Mesenchymal stem cell (in vitro differentiated cells and primary cell): Measurements from ENCODE around the gene TBC1D22A.
A peak's percentile ranks its signal among the peaks of the same experiment; 100 is the strongest.

ENCODE experiments used
- DNase-seq: peaks from one replicate; pipeline ENCODE4 v3.0.0-alpha.2; 2013
- H2AFZ ChIP-seq: one replicate; pipeline ENCODE4 v1.6.1; 2013; ENCODE audit warnings: low read depth, mild to moderate bottlenecking, control low read depth, inconsistent platforms, low read length, moderate library complexity
- H2AK5ac ChIP-seq: 2 replicates; pipeline ENCODE4 v1.6.1; 2013; ENCODE audit warnings: low read length, moderate library complexity, mild to moderate bottlenecking, inconsistent platforms; ENCODE audit not compliant: severe bottlenecking
- H2BK120ac ChIP-seq: one replicate; pipeline ENCODE4 v1.6.1; 2013; ENCODE audit warnings: low read depth, mild to moderate bottlenecking, inconsistent platforms, low read length, moderate library complexity
- H2BK12ac ChIP-seq, 2 experiments: one replicate each; pipeline ENCODE4 v1.6.1; 2013; ENCODE audit warnings: inconsistent platforms in 2 of 2, low read length in 2 of 2, mild to moderate bottlenecking in 2 of 2, moderate library complexity in 2 of 2, control low read depth in 1 of 2
- H2BK15ac ChIP-seq: one replicate; pipeline ENCODE4 v1.6.1; 2013; ENCODE audit warnings: mild to moderate bottlenecking, low read depth, inconsistent platforms; ENCODE audit not compliant: poor library complexity, severe bottlenecking
- H2BK5ac ChIP-seq: 2 replicates; pipeline ENCODE4 v1.6.1; 2013; ENCODE audit warnings: low read depth, mild to moderate bottlenecking, low read length, control low read depth, inconsistent platforms; ENCODE audit not compliant: poor library complexity, severe bottlenecking
- H3K14ac ChIP-seq, 2 experiments: one replicate each; pipeline ENCODE4 v1.6.1; 2013; ENCODE audit warnings: inconsistent platforms in 2 of 2, low read length in 2 of 2, control low read depth in 1 of 2, mild to moderate bottlenecking in 1 of 2, moderate library complexity in 1 of 2
- H3K18ac ChIP-seq, 2 experiments: one replicate each; pipeline ENCODE4 v1.6.1; 2013; ENCODE audit warnings: inconsistent platforms in 2 of 2, low read length in 2 of 2, control low read depth in 1 of 2, low read depth in 1 of 2, mild to moderate bottlenecking in 1 of 2
- H3K23ac ChIP-seq, 2 experiments: one replicate each; pipeline ENCODE4 v1.6.1; 2013; ENCODE audit warnings: inconsistent platforms in 2 of 2, low read length in 2 of 2, mild to moderate bottlenecking in 2 of 2, moderate library complexity in 2 of 2, control low read depth in 1 of 2
- H3K27ac ChIP-seq: 2 replicates; pipeline ENCODE4 v1.5.1; 2013; ENCODE audit warnings: mild to moderate bottlenecking, moderate library complexity, low read length, control low read depth, inconsistent platforms; ENCODE audit not compliant: poor library complexity, severe bottlenecking
- H3K27me3 ChIP-seq, 2 experiments: 2 replicates each; pipeline versions ENCODE4 v1.6.1 to v1.7.0; 2013; ENCODE audit warnings: low read length in 2 of 2, mild to moderate bottlenecking in 2 of 2, moderate library complexity in 2 of 2, control low read depth in 1 of 2, inconsistent platforms in 1 of 2; ENCODE audit not compliant: control insufficient read depth in 1 of 2, insufficient read depth in 1 of 2
- H3K36me3 ChIP-seq, 2 experiments: 2 replicates each; pipeline versions ENCODE4 v1.6.1 to v1.7.0; 2013; ENCODE audit warnings: low read length in 2 of 2, control low read depth in 1 of 2, inconsistent platforms in 1 of 2, low read depth in 1 of 2, mild to moderate bottlenecking in 1 of 2; ENCODE audit not compliant: insufficient read depth in 2 of 2, control insufficient read depth in 1 of 2
- H3K4ac ChIP-seq, 2 experiments: one replicate each; pipeline ENCODE4 v1.6.1; 2013; ENCODE audit warnings: inconsistent platforms in 2 of 2, low read length in 2 of 2, mild to moderate bottlenecking in 2 of 2, moderate library complexity in 2 of 2, control low read depth in 1 of 2, low read depth in 1 of 2
- H3K4me1 ChIP-seq: 2 replicates; pipeline ENCODE4 v1.6.1; 2013; ENCODE audit warnings: low read depth, low read length, control low read depth; ENCODE audit not compliant: control insufficient read depth, insufficient read depth
- H3K4me2 ChIP-seq: 2 replicates; pipeline ENCODE4 v1.6.1; 2013; ENCODE audit warnings: low read length, mild to moderate bottlenecking, inconsistent platforms; ENCODE audit not compliant: poor library complexity, severe bottlenecking
- H3K4me3 ChIP-seq, 2 experiments: 2 replicates each; pipeline versions ENCODE4 v1.5.1 to v1.7.0; 2013; ENCODE audit warnings: low read length in 2 of 2, mild to moderate bottlenecking in 2 of 2, control low read depth in 1 of 2, low read depth in 1 of 2; ENCODE audit not compliant: insufficient read depth in 1 of 2
- H3K79me1 ChIP-seq: replicated peaks from 2 replicates; pipeline ENCODE4 v1.6.1; 2013; ENCODE audit warnings: mild to moderate bottlenecking, control low read depth, low read length, inconsistent platforms; ENCODE audit not compliant: poor library complexity, severe bottlenecking
- H3K9ac ChIP-seq: 2 replicates; pipeline ENCODE4 v1.7.0; 2013; ENCODE audit warnings: mild to moderate bottlenecking, low read length, moderate library complexity
- H3K9me3 ChIP-seq: 2 replicates; pipeline ENCODE4 v1.7.0; 2013; ENCODE audit warnings: mild to moderate bottlenecking, low read length; ENCODE audit not compliant: control insufficient read depth
- H4K8ac ChIP-seq: one replicate; pipeline ENCODE4 v1.6.1; 2013; ENCODE audit warnings: inconsistent platforms, mild to moderate bottlenecking, low read length, moderate library complexity
- H4K91ac ChIP-seq: one replicate; pipeline ENCODE4 v1.6.1; 2013; ENCODE audit warnings: mild to moderate bottlenecking, low read length, inconsistent platforms
- WGBS: methylation state at CpG from one replicate; pipeline ENCODE4 v1.1.7; 2013; ENCODE audit warnings: mixed read lengths; 5-methylcytosine and 5-hydroxymethylcytosine counted together

TBC1D22A gene

GRCh38 chr22:46853191-46853590 lies 90.7 kb downstream of the TBC1D22A start:
- no peak for DNase-seq
- peaks cover 12% of the 10 kb centered on the region for H3K4me1 ChIP-seq
- H3K18ac ChIP-seq, result no peak overlapping the region
- no peak overlapping the region for H2BK12ac ChIP-seq
- no peak overlapping the region for H3K14ac ChIP-seq
- H3K4me3 ChIP-seq, result no peak overlapping the region
- peaks cover 59% of the 10 kb centered on the region for H3K79me1 ChIP-seq
- no peak overlapping the region for H2AK5ac ChIP-seq
- H4K8ac ChIP-seq, result no peak overlapping the region
- H3K4me2 ChIP-seq, result no peak overlapping the region
- H3K4ac ChIP-seq, result no peak overlapping the region
- no peak overlapping the region for H2BK15ac ChIP-seq
- no peak overlapping the region for H2AFZ ChIP-seq
- 97% methylated on average over 16 of the region's 16 CpGs for whole genome bisulfite sequencing
- no peak overlapping the region for H3K23ac ChIP-seq
- no peak overlapping the region for H3K9ac ChIP-seq
- H3K27me3 ChIP-seq, result no peaks in the 10 kb centered on the region
- no peak overlapping the region for H2BK120ac ChIP-seq
- H3K36me3 ChIP-seq, result peaks cover 19 to 34% of the 10 kb centered on the region in 2 experiments
- no peaks in the 10 kb centered on the region for H3K9me3 ChIP-seq
- H3K27ac ChIP-seq, result no peak overlapping the region
- H4K91ac ChIP-seq, result no peak overlapping the region
- H2BK5ac ChIP-seq, result no peak overlapping the region

- Histone ChIP-seq H3K9ac (no peak overlapping the region), H2BK15ac (no peak overlapping the region), H3K27me3 (no peaks in the 10 kb centered on the region), H2BK12ac (peak overlapping the region in 1 of 2 experiments; percentile 11), H3K36me3 (peaks cover 18 to 36% of the 10 kb centered on the region in 2 experiments), H3K9me3 (no peaks in the 10 kb centered on the region), H3K4ac (no peak overlapping the region), H3K4me1 (peaks cover 10% of the 10 kb centered on the region), H3K79me1 (peaks cover 61% of the 10 kb centered on the region), H3K27ac (no peak overlapping the region), H2BK120ac (no peak overlapping the region), H4K8ac (no peak overlapping the region), H3K18ac (no peak overlapping the region), H3K4me3 (no peak overlapping the region), H2BK5ac (no peak overlapping the region), H3K4me2 (no peak overlapping the region), H3K23ac (no peak overlapping the region), H2AK5ac (no peak overlapping the region), H3K14ac (no peak overlapping the region), H4K91ac (no peak overlapping the region), H2AFZ (no peak overlapping the region)
- WGBS, result 76% methylated on average over 17 of the region's 18 CpGs
- DNase-seq, result peak; percentile 57
These were observed 91.8 kb downstream of the TBC1D22A start for GRCh38 chr22:46854125-46854870.

GRCh38 chr22:46855681-46856080 lies 93.2 kb downstream of the TBC1D22A start:
- Histone ChIP-seq H3K9me3 (no peaks in the 10 kb centered on the region), H2BK120ac (no peak overlapping the region), H4K8ac (no peak overlapping the region), H3K36me3 (peaks cover 11 to 31% of the 10 kb centered on the region in 2 experiments), H3K4ac (no peak overlapping the region), H2AFZ (no peak overlapping the region), H3K79me1 (peaks cover 53% of the 10 kb centered on the region), H3K4me1 (peaks cover 10% of the 10 kb centered on the region), H4K91ac (no peak overlapping the region), H2BK15ac (no peak overlapping the region), H2BK12ac (no peak overlapping the region), H3K27ac (no peak overlapping the region), H2BK5ac (no peak overlapping the region), H3K4me3 (no peak overlapping the region), H3K9ac (no peak overlapping the region), H3K23ac (no peak overlapping the region), H3K4me2 (no peak overlapping the region), H3K14ac (no peak overlapping the region), H3K27me3 (no peaks in the 10 kb centered on the region), H2AK5ac (no peak overlapping the region), H3K18ac (no peak overlapping the region)
- DNase-seq, result no peak
- WGBS, result 98% methylated on average over 10 of the region's 12 CpGs

GRCh38 chr22:46856661-46857060 lies 94.2 kb downstream of the TBC1D22A start:
- H3K27ac ChIP-seq, result no peak overlapping the region
- H4K8ac ChIP-seq, result no peak overlapping the region
- no peak overlapping the region for H3K23ac ChIP-seq
- H2BK120ac ChIP-seq, result no peak overlapping the region
- no peak overlapping the region for H3K4me3 ChIP-seq
- no peak overlapping the region for H3K4ac ChIP-seq
- no peaks in the 10 kb centered on the region for H3K9me3 ChIP-seq
- no peak overlapping the region for H3K9ac ChIP-seq
- H2BK5ac ChIP-seq, result no peak overlapping the region
- 91% methylated on average over 2 of the region's 3 CpGs for WGBS
- H2AFZ ChIP-seq, result no peak overlapping the region
- peaks cover 10% of the 10 kb centered on the region for H3K4me1 ChIP-seq
- peaks cover 6 to 22% of the 10 kb centered on the region in 2 experiments for H3K36me3 ChIP-seq
- H2AK5ac ChIP-seq, result no peak overlapping the region
- H2BK12ac ChIP-seq, result no peak overlapping the region
- peaks cover 53% of the 10 kb centered on the region for H3K79me1 ChIP-seq
- no peak overlapping the region for H3K14ac ChIP-seq
- no peak overlapping the region for H3K18ac ChIP-seq
- no peaks in the 10 kb centered on the region for H3K27me3 ChIP-seq
- no peak overlapping the region for H3K4me2 ChIP-seq
- no peak overlapping the region for H4K91ac ChIP-seq
- H2BK15ac ChIP-seq, result no peak overlapping the region
- no peak for DNase-seq
